ENCODE results near the gene EDARADD. TPM values are rescaled to one million over a fixed set of nuclear protein-coding genes. Genes with fewer than 3 reads are reported as not detected.
A peak's percentile ranks its signal among the peaks of the same experiment; 100 is the strongest.
"Not testable (repeated sequence)": the region's sequence is repeated elsewhere in the genome, so short reads cannot be mapped to it uniquely, and the experiment has no call there.

EDARADD gene
- 1 to 10 TPM; 4.8 to 7.0 TPM for total RNA-seq

GRCh38 chr1:236393681-236394481 lies at the start of gene EDARADD:
Gene EDARADD (plus strand): TSS chr1:236394286. CDS start chr1:236394445, 159 bp downstream.
- Mint-ChIP-seq H3K27ac (peak within 1 kb of the TSS; percentile 86), H3K9me3 (no peaks in the 10 kb centered on the region), H3K27me3 (peaks cover 23% of the 10 kb centered on the region), H3K4me1 (ENCODE audit: low read depth) (peaks cover 28% of the 10 kb centered on the region), H3K36me3 (no peaks in the 10 kb centered on the region), H3K4me3 (peak within 1 kb of the TSS; percentile 82)
- intact Hi-C loops (cut with micrococcal nuclease): no loop called here
- POLR2A ChIA-PET: interaction anchor here (1.3 kb wide), 1 partner anchor 10 kb away, joined by 3 read pairs; no protein-coding TSS in a partner anchor
- CTCF ChIA-PET: interaction anchor here (0.7 kb wide), 1 partner anchor 110 kb away, joined by 3 read pairs; no protein-coding TSS in a partner anchor
- DNase-seq: no peak

DNA sequence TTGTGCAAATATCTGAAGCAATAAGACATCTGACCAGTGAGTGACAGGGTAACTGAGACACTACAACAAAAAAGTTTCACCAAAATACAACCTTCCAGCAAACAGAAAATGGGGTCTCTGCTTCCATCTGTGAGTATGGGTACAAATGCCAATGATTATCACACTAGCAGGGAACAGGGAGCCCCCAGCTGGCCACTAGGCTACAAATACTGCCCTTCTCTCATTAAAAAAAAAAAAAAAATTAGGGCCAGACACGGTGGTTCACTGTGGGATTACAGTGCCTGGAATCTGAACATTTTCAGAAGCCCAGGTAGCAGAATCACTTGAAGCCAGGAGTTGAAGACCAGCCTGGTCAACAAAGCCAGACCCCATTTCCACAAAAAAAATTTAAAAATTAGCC lies 48.4 kb upstream of the EDARADD start:
- ChIA-PET CTCF (no interaction called here), POLR2A (no interaction called here)
- Mint-ChIP-seq H3K27me3 (peaks cover 13% of the 10 kb centered on the region), H3K4me3 (no peak overlapping the region), H3K36me3 (no peaks in the 10 kb centered on the region), H3K9me3 (no peaks in the 10 kb centered on the region), H3K27ac (no peak overlapping the region), H3K4me1 (ENCODE audit: low read depth) (no peaks in the 10 kb centered on the region)
- intact Hi-C loops (cut with micrococcal nuclease): no loop called here
- DNase-seq: no peak

DNA sequence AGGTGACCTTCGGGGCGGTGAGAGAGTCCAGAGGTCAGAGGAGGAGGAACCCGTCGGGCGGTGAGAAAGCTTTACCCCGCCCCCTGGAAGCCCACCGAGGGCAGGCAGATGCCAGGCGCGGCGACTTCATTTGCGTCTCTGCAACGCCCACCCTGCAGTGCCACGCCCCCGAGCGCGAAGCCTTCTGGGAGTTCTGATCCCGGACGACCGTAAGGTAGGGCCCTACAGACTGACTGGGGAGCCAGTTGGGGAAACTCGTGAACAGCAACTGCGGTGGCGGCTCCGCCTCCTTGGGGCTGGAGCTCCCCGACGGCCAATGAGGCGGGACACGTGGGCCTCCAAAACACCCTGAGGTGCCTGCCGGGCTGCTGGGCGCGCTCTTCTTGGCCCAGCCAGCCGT lies 46.0 kb upstream of the EDARADD start:
- no peaks in the 10 kb centered on the region for H3K36me3 Mint-ChIP-seq
- intact Hi-C loops (cut with micrococcal nuclease): no loop called here
- no peak for DNase-seq
- ChIA-PET POLR2A (no interaction called here), CTCF (no interaction called here)
- H3K27me3 Mint-ChIP-seq: peaks cover 13% of the 10 kb centered on the region
- H3K27ac Mint-ChIP-seq: no peak overlapping the region
- H3K9me3 Mint-ChIP-seq: no peaks in the 10 kb centered on the region
- no peaks in the 10 kb centered on the region for H3K4me1 Mint-ChIP-seq (ENCODE audit: low read depth)
- no peak overlapping the region for H3K4me3 Mint-ChIP-seq

GRCh38 chr1:236350308-236350707 lies 43.8 kb upstream of the EDARADD start:
- CTCF ChIA-PET: no interaction called here
- DNase-seq: no peak
- Mint-ChIP-seq H3K36me3 (no peaks in the 10 kb centered on the region), H3K27me3 (peaks cover 15% of the 10 kb centered on the region), H3K4me1 (ENCODE audit: low read depth) (no peaks in the 10 kb centered on the region), H3K9me3 (no peaks in the 10 kb centered on the region), H3K27ac (no peak overlapping the region), H3K4me3 (no peak overlapping the region)
- intact Hi-C loops (cut with micrococcal nuclease): no loop called here
- POLR2A ChIA-PET: no interaction called here

DNA sequence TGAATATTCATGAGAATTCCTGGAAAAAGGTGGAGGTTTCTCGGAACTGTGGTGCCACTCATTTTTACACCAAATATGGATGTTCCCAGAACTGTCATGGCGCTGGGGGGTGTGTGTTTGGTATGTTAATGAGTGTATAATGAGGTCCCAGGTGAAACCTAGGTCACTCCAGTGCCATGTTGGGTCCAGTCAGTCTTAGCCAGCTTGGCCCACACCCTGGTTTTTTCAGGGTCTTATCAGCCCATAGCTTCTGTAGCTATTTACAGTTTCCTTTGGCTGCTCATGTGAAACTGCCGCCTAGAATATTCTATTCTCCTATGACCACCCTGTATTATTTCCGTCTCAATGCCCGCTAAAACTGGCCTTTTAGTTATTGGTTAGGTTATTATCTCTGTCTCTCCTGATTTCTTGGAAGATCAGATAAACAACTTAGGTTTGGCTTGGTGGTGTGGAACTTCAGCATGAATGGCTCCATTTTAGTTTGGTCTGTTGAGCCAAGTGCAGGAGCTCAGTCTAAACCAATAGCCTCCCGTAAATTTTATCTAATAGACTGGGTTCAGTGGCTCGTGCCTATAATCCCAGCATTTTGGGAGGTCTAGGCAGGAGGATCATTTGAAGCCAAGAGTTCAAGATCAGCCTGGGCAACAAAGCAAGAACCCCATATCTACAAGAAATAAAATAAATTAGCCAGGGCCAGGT lies 42.1 kb upstream of the EDARADD start:
- peaks cover 15% of the 10 kb centered on the region for H3K27me3 Mint-ChIP-seq
- H3K9me3 Mint-ChIP-seq: no peaks in the 10 kb centered on the region
- no peak for DNase-seq
- H3K36me3 Mint-ChIP-seq: no peaks in the 10 kb centered on the region
- H3K4me1 Mint-ChIP-seq (ENCODE audit: low read depth): no peaks in the 10 kb centered on the region
- ChIA-PET CTCF (no interaction called here), POLR2A (no interaction called here)
- intact Hi-C loops (cut with micrococcal nuclease): no loop called here
- no peak overlapping the region for H3K27ac Mint-ChIP-seq
- no peak overlapping the region for H3K4me3 Mint-ChIP-seq

GRCh38 chr1:236352747-236353146 lies 41.3 kb upstream of the EDARADD start:
- DNase-seq; H3K4me1 Mint-ChIP-seq (ENCODE audit: low read depth); H3K36me3 Mint-ChIP-seq; H3K9me3 Mint-ChIP-seq; CTCF ChIA-PET; H3K4me3 Mint-ChIP-seq; intact Hi-C loops (cut with micrococcal nuclease); H3K27ac Mint-ChIP-seq; POLR2A ChIA-PET: not testable (repeated sequence)
- peaks cover 13% of the 10 kb centered on the region for H3K27me3 Mint-ChIP-seq

DNA sequence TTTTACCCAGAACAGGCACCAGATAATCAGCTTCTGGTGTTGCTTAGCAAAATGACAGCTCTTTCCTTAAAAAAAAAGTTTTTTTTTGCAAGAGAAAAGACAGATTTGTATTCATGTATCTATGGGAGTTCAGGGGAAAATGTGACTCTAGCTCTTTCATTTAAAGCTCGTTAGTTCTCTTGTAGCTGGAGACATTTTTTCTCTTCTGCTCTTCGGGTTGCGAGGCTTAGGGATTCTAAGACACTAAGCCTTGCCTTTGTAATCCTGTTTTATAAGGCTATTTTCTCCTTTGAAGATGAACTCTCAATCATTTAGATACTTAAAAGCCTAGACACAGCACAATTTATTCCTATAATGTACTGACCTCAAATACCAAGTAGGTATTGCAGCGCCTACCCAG lies 40.3 kb upstream of the EDARADD start:
- POLR2A ChIA-PET: no interaction called here
- intact Hi-C loops (cut with micrococcal nuclease): no loop called here

GRCh38 chr1:236354330-236355147 lies 39.5 kb upstream of the EDARADD start:
- Mint-ChIP-seq H3K36me3 (peaks cover 6% of the 10 kb centered on the region), H3K4me1 (ENCODE audit: low read depth) (no peaks in the 10 kb centered on the region), H3K27me3 (peaks cover 10% of the 10 kb centered on the region), H3K4me3 (no peak overlapping the region), H3K27ac (no peak overlapping the region), H3K9me3 (peaks cover 16% of the 10 kb centered on the region)
- CTCF ChIA-PET: no interaction called here
- POLR2A ChIA-PET: no interaction called here
- intact Hi-C loops (cut with micrococcal nuclease): no loop called here
- DNase-seq: no peak

More for the DNA sequence above, 40.3 kb upstream of the EDARADD start:
- Mint-ChIP-seq H3K36me3 (peaks cover 6% of the 10 kb centered on the region), H3K27ac (no peak overlapping the region), H3K27me3 (peaks cover 14% of the 10 kb centered on the region), H3K4me3 (no peak overlapping the region), H3K4me1 (ENCODE audit: low read depth) (no peaks in the 10 kb centered on the region), H3K9me3 (peaks cover 13% of the 10 kb centered on the region)
- no peak for DNase-seq
- CTCF ChIA-PET: no interaction called here

- DNase-seq: no peak
- Mint-ChIP-seq H3K36me3 (peaks cover 6% of the 10 kb centered on the region), H3K27me3 (peaks cover 4% of the 10 kb centered on the region), H3K4me1 (ENCODE audit: low read depth) (no peaks in the 10 kb centered on the region), H3K4me3 (no peak overlapping the region), H3K9me3 (peaks cover 16% of the 10 kb centered on the region), H3K27ac (no peak overlapping the region)
- intact Hi-C loops (cut with micrococcal nuclease): no loop called here
- CTCF ChIA-PET: no interaction called here
- POLR2A ChIA-PET: no interaction called here
Observed at GRCh38 chr1:236356141-236356540, 37.9 kb upstream of the EDARADD start.

- intact Hi-C loops (cut with micrococcal nuclease): no loop called here
- Mint-ChIP-seq H3K4me1 (ENCODE audit: low read depth) (no peaks in the 10 kb centered on the region), H3K36me3 (peaks cover 6% of the 10 kb centered on the region), H3K4me3 (no peak overlapping the region), H3K27ac (no peak overlapping the region), H3K9me3 (peaks cover 16% of the 10 kb centered on the region), H3K27me3 (peaks cover 2% of the 10 kb centered on the region)
- ChIA-PET POLR2A (no interaction called here), CTCF (no interaction called here)
- DNase-seq: no peak
Observed at GRCh38 chr1:236361909-236362590, 32.0 kb upstream of the EDARADD start.

DNA sequence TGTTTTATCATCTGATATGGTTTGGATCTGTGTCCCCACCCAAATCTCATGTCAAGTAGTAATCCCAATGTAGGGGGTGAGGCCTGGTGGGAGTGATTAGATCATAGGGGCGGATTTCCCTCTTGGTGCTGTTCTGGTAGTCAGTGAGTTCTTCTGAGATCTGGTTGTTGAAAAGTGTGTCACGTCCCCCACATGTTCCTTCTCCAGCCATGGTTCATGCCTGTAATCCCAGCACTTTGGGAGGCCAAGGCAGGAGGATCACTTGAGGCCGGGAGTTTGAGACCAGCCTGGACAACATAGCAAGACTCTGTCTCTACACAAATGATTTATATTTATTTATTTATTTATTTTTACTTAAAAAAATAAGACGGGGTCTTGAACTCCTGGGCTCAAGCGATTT lies 30.8 kb upstream of the EDARADD start:
- ChIA-PET CTCF (no interaction called here), POLR2A (no interaction called here)
- Mint-ChIP-seq H3K4me3 (no peak overlapping the region), H3K36me3 (peaks cover 3% of the 10 kb centered on the region), H3K4me1 (ENCODE audit: low read depth) (no peaks in the 10 kb centered on the region), H3K9me3 (peaks cover 9% of the 10 kb centered on the region), H3K27me3 (peaks cover 2% of the 10 kb centered on the region), H3K27ac (no peak overlapping the region)
- intact Hi-C loops (cut with micrococcal nuclease): no loop called here
- DNase-seq: no peak

- CTCF ChIA-PET: no interaction called here
Observed at GRCh38 chr1:236365999-236366570, 28.0 kb upstream of the EDARADD start.

More at GRCh38 chr1:236365999-236366570, 28.0 kb upstream of the EDARADD start:
- Mint-ChIP-seq H3K9me3 (no peaks in the 10 kb centered on the region), H3K27ac (no peak overlapping the region), H3K27me3 (no peaks in the 10 kb centered on the region), H3K4me1 (ENCODE audit: low read depth) (peaks cover 14% of the 10 kb centered on the region), H3K36me3 (no peaks in the 10 kb centered on the region), H3K4me3 (no peak overlapping the region)
- DNase-seq: no peak
- POLR2A ChIA-PET: no interaction called here
- intact Hi-C loops (cut with micrococcal nuclease): no loop called here
